Caco-2 (cell line): ENCODE measurements around the gene TMEM30A. TPM values are rescaled to one million over a fixed set of nuclear protein-coding genes. Genes with fewer than 3 reads are reported as not detected.

ENCODE experiments used
- BruUV-seq: library from RNA; stranded (reverse); fragments of 400-500 nt; replicated peaks from 2 replicates; lab custom pipeline; 2021; lab: Mats Ljungman, UMichigan
- CTCF ChIA-PET: fragments of 300-600 bp; sonication (Branson Sonifier 250); formaldehyde crosslinking; loops from one replicate; lab custom pipeline; 2022; ENCODE audit warnings: antibody characterized with exemption; lab: Charles Lee
- POLR2A ChIA-PET: fragments of 300-600 bp; sonication (Branson Sonifier 250); formaldehyde crosslinking; loops from one replicate; lab custom pipeline; 2022; ENCODE audit warnings: antibody characterized with exemption; lab: Charles Lee
- DNase-seq, 2 experiments: peaks; one replicate each; pipeline versions ENCODE4 v3.0.0 to v3.0.0-alpha.2; 2020 to 2022
- H3K27me3 ChIP-seq: replicated peaks from 2 replicates; pipeline ENCODE4 v1.6.0; 2011; ENCODE audit warnings: low read length; ENCODE audit not compliant: control insufficient read depth, insufficient read depth
- H3K36me3 ChIP-seq: 2 replicates; pipeline ENCODE4 v1.5.1; 2011; ENCODE audit warnings: low read length; ENCODE audit not compliant: control insufficient read depth, insufficient read depth
- H3K4me1 ChIP-seq: fragments of 250-450 bp; sonication (Bioruptor Pico); 2 replicates; pipeline ENCODE4 v1.5.1; 2020; ENCODE audit warnings: mild to moderate bottlenecking
- H3K4me3 ChIP-seq: 2 replicates; pipeline ENCODE4 v1.5.1; 2011; ENCODE audit warnings: low read depth, mild to moderate bottlenecking, control low read depth, low read length
- H3K9me3 ChIP-seq: fragments of 250-450 bp; sonication (Bioruptor Pico); 2 replicates; pipeline ENCODE4 v1.5.1; 2020; ENCODE audit warnings: mild to moderate bottlenecking, moderate library complexity
- H3K27ac Mint-ChIP-seq: one replicate; pipeline ENCODE4 v1.8.0; 2022; ENCODE audit warnings: mixed read lengths; ENCODE audit not compliant: unreplicated experiment
- H3K27me3 Mint-ChIP-seq: one replicate; pipeline ENCODE4 v1.8.0; 2022; ENCODE audit warnings: mixed read lengths; ENCODE audit not compliant: insufficient read depth, unreplicated experiment
- H3K36me3 Mint-ChIP-seq: one replicate; pipeline ENCODE4 v1.8.0; 2022; ENCODE audit warnings: mild to moderate bottlenecking, mixed read lengths; ENCODE audit not compliant: insufficient read depth, unreplicated experiment
- H3K4me1 Mint-ChIP-seq: one replicate; pipeline ENCODE4 v1.8.0; 2022; ENCODE audit warnings: low read depth, mixed read lengths; ENCODE audit not compliant: unreplicated experiment
- H3K4me3 Mint-ChIP-seq: one replicate; pipeline ENCODE4 v1.8.0; 2022; ENCODE audit warnings: mild to moderate bottlenecking, moderate library complexity, mixed read lengths; ENCODE audit not compliant: unreplicated experiment
- H3K9me3 Mint-ChIP-seq: one replicate; pipeline ENCODE4 v1.8.0; 2022; ENCODE audit warnings: mixed read lengths; ENCODE audit not compliant: unreplicated experiment
- intact Hi-C: fragments of 100-400 bp; cut with micrococcal nuclease; formaldehyde crosslinking; loops from one replicate; pipeline ENCODE4 v1.10.0; 2022; ENCODE audit not compliant: unreplicated experiment
- total RNA-seq: library from RNA; stranded (reverse); gene quantifications from 2 replicates; pipeline ENCODE4 v1.2.3, GENCODE V29; 2022
- TF ChIP-seq, protein P1 (sequence below), 2 experiments: fragments of 200-600 bp in 1 of 2; IDR thresholded peaks; 1 replicate in 1 of 2; 2 replicates in 1 of 2; pipeline versions ENCODE4 v1.5.1 to v1.8.0; 2011 to 2022; ENCODE audit warnings: antibody characterized with exemption in 1 of 2, control low read depth in 1 of 2, inconsistent platforms in 1 of 2, low read depth in 1 of 2, low read length in 1 of 2, mild to moderate bottlenecking in 1 of 2, moderate library complexity in 1 of 2; ENCODE audit not compliant: insufficient read depth in 1 of 2, severe bottlenecking in 1 of 2, unreplicated experiment in 1 of 2

TMEM30A gene
- total RNA-seq, 1 experiment from 2014 or later: 55.8 TPM

DNA sequence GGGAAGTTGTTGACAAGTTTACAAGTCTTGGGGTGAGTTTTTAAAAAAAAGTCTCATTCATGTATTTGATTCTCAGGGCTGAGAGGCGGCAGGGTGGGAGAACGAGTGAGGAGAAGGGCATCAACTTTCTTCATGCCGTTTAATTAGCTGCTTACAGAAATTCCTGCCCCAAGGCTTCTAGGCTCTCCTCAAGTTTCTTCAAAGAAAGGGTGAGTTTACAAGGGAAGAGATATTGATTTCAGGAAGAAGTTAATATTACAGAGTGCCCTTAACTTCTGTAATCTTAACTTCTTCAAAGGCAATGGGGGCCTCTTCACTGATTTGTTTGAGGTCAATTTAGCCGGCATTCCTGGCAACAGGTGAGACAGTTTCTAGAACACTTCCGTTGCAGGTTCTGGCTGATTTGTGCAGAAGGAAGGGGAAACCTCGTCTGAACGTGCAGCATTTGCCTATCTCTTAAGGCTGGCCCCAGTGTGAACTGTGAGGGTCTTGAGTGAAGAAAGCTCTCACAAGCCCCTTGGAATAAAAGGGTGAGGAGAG lies 75.3 kb downstream of the TMEM30A start:
- Histone ChIP-seq H3K4me3 (no peak overlapping the region), H3K36me3 (no peaks in the 10 kb centered on the region), H3K27me3 (no peaks in the 10 kb centered on the region), H3K4me1 (peaks cover 8% of the 10 kb centered on the region), H3K9me3 (no peaks in the 10 kb centered on the region)
- H3K36me3 Mint-ChIP-seq: peaks cover 6% of the 10 kb centered on the region
- H3K27ac Mint-ChIP-seq: no peak overlapping the region
- ChIA-PET POLR2A (no interaction called here), CTCF (interaction anchor here (0.5 to 1.7 kb wide), 21 partner anchors 8 to 1961 kb away, joined by 3 to 12 read pairs (median 5); no protein-coding TSS in a partner anchor)
- H3K9me3 Mint-ChIP-seq: no peaks in the 10 kb centered on the region
- BruUV-seq: no TSS peak
- TF ChIP-seq, protein P1, sequence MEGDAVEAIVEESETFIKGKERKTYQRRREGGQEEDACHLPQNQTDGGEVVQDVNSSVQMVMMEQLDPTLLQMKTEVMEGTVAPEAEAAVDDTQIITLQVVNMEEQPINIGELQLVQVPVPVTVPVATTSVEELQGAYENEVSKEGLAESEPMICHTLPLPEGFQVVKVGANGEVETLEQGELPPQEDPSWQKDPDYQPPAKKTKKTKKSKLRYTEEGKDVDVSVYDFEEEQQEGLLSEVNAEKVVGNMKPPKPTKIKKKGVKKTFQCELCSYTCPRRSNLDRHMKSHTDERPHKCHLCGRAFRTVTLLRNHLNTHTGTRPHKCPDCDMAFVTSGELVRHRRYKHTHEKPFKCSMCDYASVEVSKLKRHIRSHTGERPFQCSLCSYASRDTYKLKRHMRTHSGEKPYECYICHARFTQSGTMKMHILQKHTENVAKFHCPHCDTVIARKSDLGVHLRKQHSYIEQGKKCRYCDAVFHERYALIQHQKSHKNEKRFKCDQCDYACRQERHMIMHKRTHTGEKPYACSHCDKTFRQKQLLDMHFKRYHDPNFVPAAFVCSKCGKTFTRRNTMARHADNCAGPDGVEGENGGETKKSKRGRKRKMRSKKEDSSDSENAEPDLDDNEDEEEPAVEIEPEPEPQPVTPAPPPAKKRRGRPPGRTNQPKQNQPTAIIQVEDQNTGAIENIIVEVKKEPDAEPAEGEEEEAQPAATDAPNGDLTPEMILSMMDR (IDR thresholded peaks at IDR 0.05; ENCODE audit: insufficient read depth in 1 of 2, low read depth in 1 of 2, low read length in 1 of 2, severe bottlenecking in 1 of 2, unreplicated experiment in 1 of 2): no peak
- no peak for DNase-seq
- H3K4me1 Mint-ChIP-seq: peaks cover 8% of the 10 kb centered on the region
- H3K27me3 Mint-ChIP-seq: no peaks in the 10 kb centered on the region
- intact Hi-C loops: loop anchor here (1.0 to 10.0 kb wide), 12 partner anchors 21 to 1532 kb away; no protein-coding TSS in a partner anchor
- H3K4me3 Mint-ChIP-seq: peak overlapping the region; percentile 12

GRCh38 chr6:75208298-75209183 lies 76.1 kb downstream of the TMEM30A start:
- no peak overlapping the region for H3K4me3 ChIP-seq
- peaks cover 13% of the 10 kb centered on the region for H3K4me1 ChIP-seq
- H3K9me3 ChIP-seq: no peaks in the 10 kb centered on the region
- peak; percentile 73 to 83 for DNase-seq
- H3K4me1 Mint-ChIP-seq: peaks cover 14% of the 10 kb centered on the region
- ChIA-PET POLR2A (no interaction called here), CTCF (interaction anchor here (0.5 to 1.7 kb wide), 21 partner anchors 9 to 1961 kb away, joined by 3 to 12 read pairs (median 5); no protein-coding TSS in a partner anchor)
- no TSS peak for BruUV-seq
- no peaks in the 10 kb centered on the region for H3K36me3 ChIP-seq
- TF ChIP-seq, protein P1 (IDR thresholded peaks at IDR 0.05; ENCODE audit: insufficient read depth in 1 of 2, low read depth in 1 of 2, low read length in 1 of 2, severe bottlenecking in 1 of 2, unreplicated experiment in 1 of 2): peak; percentile 79 to 81
- peaks cover 6% of the 10 kb centered on the region for H3K36me3 Mint-ChIP-seq
- peak overlapping the region; percentile 12 for H3K4me3 Mint-ChIP-seq
- H3K27ac Mint-ChIP-seq: no peak overlapping the region
- no peaks in the 10 kb centered on the region for H3K27me3 ChIP-seq
- no peaks in the 10 kb centered on the region for H3K9me3 Mint-ChIP-seq
- H3K27me3 Mint-ChIP-seq: no peaks in the 10 kb centered on the region
- intact Hi-C loops: loop anchor here (1.0 to 10.0 kb wide), 12 partner anchors 22 to 1531 kb away; no protein-coding TSS in a partner anchor

- H3K4me3 ChIP-seq: peak overlapping the region; percentile 45
- DNase-seq: no peak
- POLR2A ChIA-PET: no interaction called here
- H3K36me3 ChIP-seq: no peaks in the 10 kb centered on the region
- Mint-ChIP-seq H3K27ac (peak overlapping the region; percentile 43), H3K4me3 (peak overlapping the region; percentile 82), H3K27me3 (no peaks in the 10 kb centered on the region), H3K36me3 (peaks cover 6% of the 10 kb centered on the region), H3K9me3 (no peaks in the 10 kb centered on the region), H3K4me1 (peaks cover 24% of the 10 kb centered on the region)
- no peaks in the 10 kb centered on the region for H3K27me3 ChIP-seq
- BruUV-seq: no TSS peak
- H3K9me3 ChIP-seq: no peaks in the 10 kb centered on the region
- TF ChIP-seq, protein P1 (IDR thresholded peaks at IDR 0.05; ENCODE audit: insufficient read depth in 1 of 2, low read depth in 1 of 2, low read length in 1 of 2, severe bottlenecking in 1 of 2, unreplicated experiment in 1 of 2): no peak
- peaks cover 12% of the 10 kb centered on the region for H3K4me1 ChIP-seq
- intact Hi-C loops: loop anchor here (5.0 to 10.0 kb wide), 5 partner anchors 132 to 1529 kb away; no protein-coding TSS in a partner anchor
- CTCF ChIA-PET: no interaction called here
Measured at GRCh38 chr6:75206576-75207342, 77.8 kb downstream of the TMEM30A start.
